ENCODE data around the gene PXT1. TPM values are rescaled to one million over a fixed set of nuclear protein-coding genes. Genes with fewer than 3 reads are reported as not detected.

Gene PXT1
- total RNA-seq, 1 donor from 2014 or later, result not detected

DNA sequence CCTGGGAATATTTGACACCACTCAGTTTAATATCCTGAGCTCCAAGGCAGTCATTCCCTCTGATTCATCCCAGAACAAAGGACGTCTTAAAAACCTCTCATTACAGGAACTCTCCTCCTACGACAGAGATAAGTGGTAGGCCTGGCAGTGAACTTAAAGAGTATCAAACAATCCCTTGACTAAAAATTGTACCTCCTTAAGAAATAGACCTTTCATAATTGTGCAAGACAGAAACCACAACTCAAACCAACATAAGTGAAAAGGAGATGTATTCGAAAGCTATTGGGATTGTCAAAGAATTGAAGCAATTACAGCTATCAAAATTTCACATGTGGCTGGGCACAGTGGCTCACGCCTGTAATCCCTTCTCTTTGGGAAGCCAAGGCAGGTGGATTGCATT is 86.8 kb downstream of the PXT1 start:
- no peak overlapping the region for H3K4me3 ChIP-seq
- H3K27ac ChIP-seq (replicated peaks), result no peak overlapping the region
- peaks cover 74% of the 10 kb centered on the region for H3K27me3 ChIP-seq (ENCODE audit: low read depth)
- H3K4me1 ChIP-seq, result peaks cover 36% of the 10 kb centered on the region
- intact Hi-C loops (cut with micrococcal nuclease), result loop anchor here (10.0 kb wide), 1 partner anchor 51 kb away; no protein-coding TSS in a partner anchor
- H3K36me3 ChIP-seq, result no peaks in the 10 kb centered on the region
- DNase-seq, result no peak
- TF ChIP-seq CTCF (IDR thresholded peaks at IDR 0.05; ENCODE audit: borderline replicate concordance), result no peak
- peaks cover 8% of the 10 kb centered on the region for H3K9me3 ChIP-seq (replicated peaks)

- Histone ChIP-seq H3K27me3 (ENCODE audit: low read depth) (peaks cover 78% of the 10 kb centered on the region), H3K4me1 (peaks cover 30% of the 10 kb centered on the region), H3K9me3 (replicated peaks) (peaks cover 8% of the 10 kb centered on the region), H3K27ac (replicated peaks) (no peak overlapping the region), H3K4me3 (no peak overlapping the region), H3K36me3 (no peaks in the 10 kb centered on the region)
- intact Hi-C loops (cut with micrococcal nuclease), result loop anchor here (10.0 kb wide), 1 partner anchor 49 kb away; no protein-coding TSS in a partner anchor
- DNase-seq, result no peak
- no peak for TF ChIP-seq CTCF (IDR thresholded peaks at IDR 0.05; ENCODE audit: borderline replicate concordance)
Observed at GRCh38 chr6:36353411-36353915, 89.2 kb downstream of the PXT1 start.

DNA sequence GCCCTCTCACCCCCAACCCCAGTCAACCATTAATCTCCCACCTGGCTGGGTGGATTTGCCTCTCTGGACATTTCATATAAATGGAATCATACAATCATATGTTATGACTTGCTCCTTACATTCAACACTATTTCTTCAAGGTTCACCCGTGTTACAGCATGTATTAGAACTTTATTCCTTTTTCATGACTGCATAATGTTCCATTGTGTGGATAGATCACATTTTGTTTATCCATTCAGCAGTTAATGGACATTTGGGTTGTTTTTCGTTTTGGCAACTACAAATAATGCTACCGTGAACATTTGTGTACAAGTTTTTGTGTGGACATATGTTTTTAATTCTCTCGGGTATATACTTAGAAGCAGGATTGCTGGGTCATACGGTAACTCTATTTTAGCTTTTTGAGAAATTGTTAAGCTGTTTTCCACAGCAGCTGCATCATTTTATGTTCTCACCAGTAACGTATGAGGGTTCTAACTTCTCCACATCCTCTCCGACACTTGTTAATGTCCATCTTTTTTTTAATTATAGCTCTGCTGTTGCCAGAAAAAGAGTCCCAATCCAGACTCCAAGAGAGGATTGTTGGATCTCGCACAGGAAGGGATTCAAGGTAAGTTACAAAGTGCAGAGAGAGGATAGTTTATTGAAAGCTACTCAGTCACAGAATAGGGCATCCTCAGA is 90.0 kb downstream of the PXT1 start:
- Histone ChIP-seq H3K36me3 (no peaks in the 10 kb centered on the region), H3K27me3 (ENCODE audit: low read depth) (peaks cover 84% of the 10 kb centered on the region), H3K4me1 (peaks cover 21% of the 10 kb centered on the region), H3K9me3 (replicated peaks) (peaks cover 8% of the 10 kb centered on the region), H3K27ac (replicated peaks) (no peak overlapping the region), H3K4me3 (no peak overlapping the region)
- intact Hi-C loops (cut with micrococcal nuclease), result loop anchor here (10.0 kb wide), 1 partner anchor 48 kb away; no protein-coding TSS in a partner anchor
- no peak for DNase-seq
- TF ChIP-seq CTCF (IDR thresholded peaks at IDR 0.05; ENCODE audit: borderline replicate concordance), result no peak

- no peak for DNase-seq
- TF ChIP-seq CTCF (IDR thresholded peaks at IDR 0.05; ENCODE audit: borderline replicate concordance), result no peak
- H3K9me3 ChIP-seq (replicated peaks), result peaks cover 8% of the 10 kb centered on the region
- peaks cover 85% of the 10 kb centered on the region for H3K27me3 ChIP-seq (ENCODE audit: low read depth)
- H3K27ac ChIP-seq (replicated peaks), result no peak overlapping the region
- intact Hi-C loops (cut with micrococcal nuclease), result loop anchor here (10.0 kb wide), 1 partner anchor 46 kb away; no protein-coding TSS in a partner anchor
- no peak overlapping the region for H3K4me3 ChIP-seq
- H3K36me3 ChIP-seq, result no peaks in the 10 kb centered on the region
- peaks cover 20% of the 10 kb centered on the region for H3K4me1 ChIP-seq
Observed at GRCh38 chr6:36350681-36351571, 91.7 kb downstream of the PXT1 start.

- no peak overlapping the region for H3K27ac ChIP-seq (replicated peaks)
- TF ChIP-seq CTCF (IDR thresholded peaks at IDR 0.05; ENCODE audit: borderline replicate concordance), result no peak
- H3K4me1 ChIP-seq, result peaks cover 20% of the 10 kb centered on the region
- no peak for DNase-seq
- H3K9me3 ChIP-seq (replicated peaks), result peaks cover 8% of the 10 kb centered on the region
- peaks cover 83% of the 10 kb centered on the region for H3K27me3 ChIP-seq (ENCODE audit: low read depth)
- H3K4me3 ChIP-seq, result no peak overlapping the region
- intact Hi-C loops (cut with micrococcal nuclease), result loop anchor here (10.0 kb wide), 1 partner anchor 45 kb away; no protein-coding TSS in a partner anchor
- H3K36me3 ChIP-seq, result no peaks in the 10 kb centered on the region
Observed at GRCh38 chr6:36350082-36350481, 92.6 kb downstream of the PXT1 start.
